Prostate gland (tissue), 2 donors: Measurements from ENCODE around the gene GLCE.

Experiments used
- CTCF ChIP-seq, 4 experiments: fragments of 200-600 bp in 2 of 4; fragments of 450-650 bp in 2 of 4; sonication (generic) in 2 of 4; IDR thresholded peaks; 1 replicate in 3 of 4; 2 replicates in 1 of 4; pipeline ENCODE4 v1.5.1; 2016 to 2019; ENCODE audit warnings: antibody characterized with exemption in 4 of 4, mild to moderate bottlenecking in 2 of 4, moderate library complexity in 2 of 4
- POLR2A ChIP-seq: fragments of 450-650 bp; IDR thresholded peaks from one replicate; pipeline ENCODE4 v1.6.1; 2016; ENCODE audit warnings: antibody characterized with exemption, mild to moderate bottlenecking
- POLR2AphosphoS5 ChIP-seq: sonication (generic); formaldehyde crosslinking; IDR thresholded peaks from one replicate; pipeline ENCODE4 v1.6.1; 2017; ENCODE audit warnings: antibody characterized with exemption

- TF ChIP-seq CTCF (IDR thresholded peaks at IDR 0.05) (no peak), POLR2A (no peak), POLR2AphosphoS5 (no peak)
Measured at GRCh38 chr15:69317392-69317841, 157.0 kb downstream of the GLCE start.
